A549 (cell line): ENCODE measurements around the gene SPECC1.

Experiments used
- CTCF ChIP-seq: fragments of >200 bp; sonication (Bioruptor Twin); formaldehyde crosslinking; IDR thresholded peaks from 3 replicates; pipeline ENCODE4 v1.5.1; 2016
- GATA3 ChIP-seq: IDR thresholded peaks from 2 replicates; pipeline ENCODE4 v1.6.1; 2012; ENCODE audit warnings: borderline replicate concordance
- MAX ChIP-seq: IDR thresholded peaks from 2 replicates; pipeline ENCODE4 v1.6.1; 2012
- MAZ ChIP-seq: fragments of 150-350 bp; IDR thresholded peaks from 2 replicates; pipeline ENCODE4 v1.6.1; 2014; ENCODE audit warnings: antibody characterized with exemption, low read depth, low read length, borderline replicate concordance
- PHF8 ChIP-seq: fragments of 200-600 bp; sonication (generic); IDR thresholded peaks from 2 replicates; pipeline ENCODE4 v1.6.1; 2016; ENCODE audit warnings: low read depth, mild to moderate bottlenecking, antibody characterized with exemption, moderate library complexity, borderline replicate concordance
- POLR2A ChIP-seq: IDR thresholded peaks from 2 replicates; pipeline ENCODE4 v1.6.1; 2012; ENCODE audit warnings: mild to moderate bottlenecking, low read length
- POLR2AphosphoS2 ChIP-seq: conservative IDR thresholded peaks from 2 replicates; pipeline ENCODE4 v1.6.1; 2012; ENCODE audit warnings: low read length, improper control_type of control experiment, inconsistent platforms
- RAD21 ChIP-seq, 2 experiments: fragments of >200 bp in 1 of 2; sonication (Bioruptor Twin) in 1 of 2; formaldehyde crosslinking in 1 of 2; IDR thresholded peaks in 1 of 2; conservative IDR thresholded peaks in 1 of 2; 2 replicates in 1 of 2; 3 replicates in 1 of 2; pipeline ENCODE4 v1.6.1; 2012 to 2018; ENCODE audit warnings: inconsistent platforms in 1 of 2
- RCOR1 ChIP-seq: fragments of 150-350 bp; IDR thresholded peaks from 2 replicates; pipeline ENCODE4 v1.6.1; 2014; ENCODE audit warnings: antibody characterized with exemption, low read length, low read depth
- USF2 ChIP-seq: fragments of 450-650 bp; IDR thresholded peaks from 2 replicates; pipeline ENCODE4 v1.6.1; 2014; ENCODE audit warnings: antibody characterized with exemption

- no peak for TF ChIP-seq RCOR1
- TF ChIP-seq MAX = no peak
- no peak for TF ChIP-seq CTCF
- no peak for TF ChIP-seq MAZ
- TF ChIP-seq RAD21 (conservative IDR thresholded peaks at IDR 0.05 in 1 of 2, IDR thresholded peaks at IDR 0.05 in 1 of 2) = no peak
- TF ChIP-seq GATA3 = no peak
- TF ChIP-seq USF2 = no peak
- no peak for TF ChIP-seq POLR2A
- TF ChIP-seq PHF8 = no peak
- TF ChIP-seq POLR2AphosphoS2 = no peak
Observed at GRCh38 chr17:20171741-20172365, 162.7 kb downstream of the SPECC1 start.
